Choroid plexus epithelial cell (primary cell): Measurements from ENCODE around the gene NTNG1.

Source experiments
- DNase-seq: peaks from one replicate; pipeline ENCODE4 v3.0.0-alpha.2; 2010; ENCODE audit warnings: low read depth
- H3K4me3 ChIP-seq: 2 replicates; pipeline ENCODE4 v1.5.1; 2011; ENCODE audit warnings: low read depth, mild to moderate bottlenecking, control low read depth, low read length, moderate library complexity
- TF ChIP-seq, protein P1 (sequence below): conservative IDR thresholded peaks from 2 replicates; pipeline ENCODE4 v1.5.1; 2011; ENCODE audit warnings: low read depth, mild to moderate bottlenecking, control low read depth, inconsistent platforms, low read length, moderate library complexity

NTNG1 gene

DNA sequence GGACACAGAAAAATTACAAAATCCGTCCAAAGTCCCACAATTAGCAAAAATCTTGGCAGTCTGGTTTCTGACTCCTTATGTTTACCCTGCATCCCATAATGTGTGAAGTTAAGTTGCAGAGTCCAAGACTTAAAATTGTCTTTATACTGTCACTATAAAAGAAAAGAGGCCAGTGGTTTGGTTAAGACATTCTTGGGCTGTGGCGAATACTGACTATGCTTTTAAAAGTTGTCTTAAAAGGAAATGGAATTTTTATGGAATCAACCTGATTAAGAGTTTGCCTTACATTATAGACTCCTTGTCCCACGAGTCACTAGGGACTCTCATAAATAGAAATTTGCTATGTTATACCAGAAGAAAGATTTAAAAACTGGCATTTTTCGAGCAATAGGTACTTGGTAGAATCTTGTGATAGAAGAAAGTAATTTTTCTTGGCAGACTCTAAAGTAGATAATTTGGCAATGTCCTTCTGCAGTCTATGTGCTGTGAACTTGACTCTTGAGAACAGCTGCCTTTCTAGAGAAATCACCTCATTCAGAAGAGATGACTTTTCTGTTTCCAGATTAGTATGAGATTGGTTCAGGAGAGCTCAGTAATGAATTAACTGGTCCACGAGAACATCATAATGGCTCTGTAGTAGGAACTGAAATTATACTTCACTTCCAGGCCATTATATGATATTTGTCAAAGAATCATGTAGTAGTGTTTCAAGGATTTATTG lies 31.8 kb downstream of the NTNG1 start:
- H3K4me3 ChIP-seq: no peak overlapping the region
- TF ChIP-seq, protein P1, sequence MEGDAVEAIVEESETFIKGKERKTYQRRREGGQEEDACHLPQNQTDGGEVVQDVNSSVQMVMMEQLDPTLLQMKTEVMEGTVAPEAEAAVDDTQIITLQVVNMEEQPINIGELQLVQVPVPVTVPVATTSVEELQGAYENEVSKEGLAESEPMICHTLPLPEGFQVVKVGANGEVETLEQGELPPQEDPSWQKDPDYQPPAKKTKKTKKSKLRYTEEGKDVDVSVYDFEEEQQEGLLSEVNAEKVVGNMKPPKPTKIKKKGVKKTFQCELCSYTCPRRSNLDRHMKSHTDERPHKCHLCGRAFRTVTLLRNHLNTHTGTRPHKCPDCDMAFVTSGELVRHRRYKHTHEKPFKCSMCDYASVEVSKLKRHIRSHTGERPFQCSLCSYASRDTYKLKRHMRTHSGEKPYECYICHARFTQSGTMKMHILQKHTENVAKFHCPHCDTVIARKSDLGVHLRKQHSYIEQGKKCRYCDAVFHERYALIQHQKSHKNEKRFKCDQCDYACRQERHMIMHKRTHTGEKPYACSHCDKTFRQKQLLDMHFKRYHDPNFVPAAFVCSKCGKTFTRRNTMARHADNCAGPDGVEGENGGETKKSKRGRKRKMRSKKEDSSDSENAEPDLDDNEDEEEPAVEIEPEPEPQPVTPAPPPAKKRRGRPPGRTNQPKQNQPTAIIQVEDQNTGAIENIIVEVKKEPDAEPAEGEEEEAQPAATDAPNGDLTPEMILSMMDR: no peak
- no peak for DNase-seq

DNA sequence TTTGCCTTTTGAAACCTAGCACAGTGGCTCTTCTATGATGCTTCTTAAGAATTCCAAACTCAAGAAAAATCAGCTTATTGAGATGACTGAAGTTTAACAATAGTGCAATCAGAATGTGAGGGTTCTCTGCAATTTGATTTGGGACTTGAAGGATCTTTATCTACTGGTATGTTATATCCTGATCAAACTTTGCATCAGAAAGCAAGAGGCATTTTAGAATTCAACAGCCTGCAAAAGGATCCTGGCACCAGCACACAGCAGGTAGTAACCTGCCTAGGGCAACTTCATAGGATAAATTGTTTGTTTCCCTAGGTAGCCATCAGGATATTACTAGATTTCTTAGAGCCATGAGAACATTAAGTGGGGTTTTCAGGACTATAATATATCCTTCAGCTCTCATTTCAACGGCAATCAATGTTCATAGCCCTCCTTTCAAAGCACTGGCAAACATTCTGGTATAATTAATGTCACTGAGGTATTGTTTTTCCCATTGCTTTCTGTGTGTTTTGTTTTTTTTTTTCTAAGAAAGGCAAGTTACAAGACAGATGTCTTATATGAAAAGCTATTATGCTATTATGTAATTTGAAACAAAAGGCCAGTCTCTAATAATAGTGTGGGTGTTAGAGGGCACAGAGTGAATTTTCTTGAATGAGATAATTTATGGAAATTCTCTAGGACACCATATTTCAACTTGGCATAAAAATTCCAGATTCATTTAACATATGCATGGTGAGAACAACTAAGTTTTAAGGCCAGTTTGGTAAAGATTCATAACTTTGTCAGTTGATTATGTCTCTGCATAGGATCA lies 34.5 kb downstream of the NTNG1 start:
- no peak overlapping the region for H3K4me3 ChIP-seq
- DNase-seq: no peak
- TF ChIP-seq, protein P1: no peak

DNA sequence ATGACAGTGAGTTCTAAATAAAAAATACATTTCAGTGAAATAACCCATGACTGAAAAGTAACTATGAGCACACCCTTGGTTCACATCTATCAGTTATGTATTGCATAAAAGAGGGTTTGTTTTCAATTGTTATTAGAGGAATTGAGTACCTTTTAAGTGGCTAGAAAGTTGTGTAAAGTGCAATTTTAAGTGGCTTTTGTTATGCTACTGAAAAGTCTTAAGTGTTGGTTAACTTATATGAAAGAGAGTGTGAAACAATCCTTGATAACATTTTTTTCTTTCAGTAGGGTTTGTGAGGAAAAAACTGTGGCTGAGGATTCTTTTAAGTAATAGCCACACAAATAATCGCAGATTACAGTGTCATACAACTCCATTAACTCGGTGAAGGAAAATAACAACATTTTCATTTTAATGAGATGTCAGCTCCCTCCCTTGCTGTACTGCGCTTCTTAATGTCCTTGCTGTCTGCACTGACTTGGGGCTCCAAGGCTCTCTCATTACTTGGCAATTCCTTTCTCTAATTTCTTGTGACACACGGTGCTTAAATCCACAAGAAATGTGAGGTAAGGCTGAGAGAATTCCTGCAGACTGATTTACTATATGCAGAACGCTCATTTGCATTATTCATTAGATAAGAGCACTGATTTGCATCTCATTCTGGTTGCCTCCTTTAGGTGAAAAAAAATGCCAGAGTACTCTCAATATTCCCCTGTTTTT lies 40.6 kb downstream of the NTNG1 start:
- H3K4me3 ChIP-seq: no peak overlapping the region
- TF ChIP-seq, protein P1: no peak
- no peak for DNase-seq

DNA sequence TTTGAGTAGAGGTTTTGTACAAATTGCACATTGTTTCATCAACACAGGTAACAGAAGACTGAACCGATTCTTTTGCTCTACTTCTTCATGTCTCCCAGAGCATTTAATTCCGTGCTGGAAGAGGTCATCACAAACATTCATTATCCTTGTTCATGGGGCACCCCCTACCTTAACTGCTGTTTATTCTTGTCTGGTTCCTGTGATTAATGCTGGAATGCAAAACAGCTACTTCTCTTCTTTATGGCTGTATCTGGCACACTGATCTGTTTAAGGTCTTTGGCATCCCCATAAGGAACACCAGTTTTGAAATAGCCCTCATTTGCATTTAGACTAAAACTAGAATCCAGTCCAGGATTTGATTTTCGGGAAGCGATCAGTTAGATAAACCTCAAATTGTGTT lies 42.2 kb downstream of the NTNG1 start:
- no peak overlapping the region for H3K4me3 ChIP-seq
- TF ChIP-seq, protein P1: no peak
- DNase-seq: no peak

DNA sequence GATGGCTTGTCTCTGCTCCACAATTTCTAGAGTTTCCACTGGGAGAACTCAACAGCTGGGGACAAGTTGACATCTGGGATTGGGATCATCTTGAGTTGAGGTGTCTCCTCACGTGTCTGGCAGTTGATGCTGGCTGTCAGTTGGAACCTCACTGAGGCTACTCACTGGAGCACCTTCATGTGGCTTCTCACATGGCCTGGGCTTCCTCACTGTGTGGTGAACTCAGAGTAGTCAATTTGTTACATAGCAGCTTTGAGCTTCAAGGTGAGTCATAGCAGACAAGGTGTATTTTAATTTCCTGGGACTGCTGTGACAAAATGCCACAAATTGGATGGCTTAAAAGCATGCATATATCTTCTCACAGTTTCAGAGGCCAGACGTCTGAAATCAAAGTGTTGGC lies 44.0 kb downstream of the NTNG1 start:
- TF ChIP-seq, protein P1: no peak
- H3K4me3 ChIP-seq: no peak overlapping the region
- DNase-seq: no peak

DNA sequence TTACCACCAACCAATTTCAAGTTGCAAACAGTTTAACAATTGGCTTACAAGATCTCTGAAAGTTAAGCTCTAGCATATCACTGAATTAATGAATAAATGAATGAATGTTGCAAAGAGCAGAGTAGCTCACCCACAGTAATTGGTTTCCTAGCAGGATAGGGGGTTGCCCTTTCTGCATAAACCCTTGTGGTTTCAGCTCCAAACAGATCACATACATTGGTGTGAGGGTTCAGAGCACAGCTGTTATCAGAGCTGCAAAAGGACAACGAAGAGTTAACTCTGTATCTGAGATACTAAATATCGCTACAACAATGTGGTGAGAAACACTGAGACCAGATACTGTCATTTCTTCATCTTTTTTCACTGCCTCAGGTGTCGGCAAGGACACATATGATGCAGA lies 46.6 kb downstream of the NTNG1 start:
- no peak overlapping the region for H3K4me3 ChIP-seq
- TF ChIP-seq, protein P1: no peak
- DNase-seq: no peak
